HepG2 (cell line): Measurements from ENCODE around the gene SEMA3B. TPM values are rescaled to one million over a fixed set of nuclear protein-coding genes. Genes with fewer than 3 reads are reported as not detected.

Experiments used
- ATF7-NPFF ChIP-seq: sonication (generic); formaldehyde crosslinking; IDR thresholded peaks from 2 replicates; pipeline ENCODE4 v1.8.1; 2023; ENCODE audit warnings: mild to moderate bottlenecking, low read depth, missing genetic modification reagents, moderate library complexity
- ATRX ChIP-seq: sonication (generic); formaldehyde crosslinking; IDR thresholded peaks from 2 replicates; pipeline ENCODE4 v1.4.0; 2020; ENCODE audit warnings: missing genetic modification reagents, borderline replicate concordance
- CBX1 ChIP-seq: IDR thresholded peaks from one replicate; pipeline ENCODE4 v1.6.1; 2016; ENCODE audit warnings: antibody characterized with exemption, low read depth
- CCDC6 ChIP-seq: sonication (generic); formaldehyde crosslinking; IDR thresholded peaks from 2 replicates; pipeline ENCODE4 v1.8.1; 2022; ENCODE audit warnings: mild to moderate bottlenecking, missing genetic modification reagents, moderate library complexity
- GZF1 ChIP-seq: sonication (generic); formaldehyde crosslinking; IDR thresholded peaks from 2 replicates; pipeline ENCODE4 v1.5.1; 2020; ENCODE audit warnings: mild to moderate bottlenecking, missing genetic modification reagents
- KLF12 ChIP-seq: sonication (generic); formaldehyde crosslinking; IDR thresholded peaks from 2 replicates; pipeline ENCODE4 v1.4.0; 2020; ENCODE audit warnings: missing genetic modification reagents, borderline replicate concordance
- MED8 ChIP-seq: sonication (generic); formaldehyde crosslinking; IDR thresholded peaks from 2 replicates; pipeline ENCODE4 v1.8.1; 2023; ENCODE audit warnings: mild to moderate bottlenecking, missing genetic modification reagents; ENCODE audit not compliant: insufficient replicate concordance
- MXD1 ChIP-seq: sonication (generic); formaldehyde crosslinking; IDR thresholded peaks from 2 replicates; pipeline ENCODE4 v1.4.0; 2020; ENCODE audit warnings: mild to moderate bottlenecking, missing genetic modification reagents
- MYNN ChIP-seq: sonication (generic); formaldehyde crosslinking; IDR thresholded peaks from 2 replicates; pipeline ENCODE4 v1.4.0; 2020; ENCODE audit warnings: mild to moderate bottlenecking, low read depth, missing genetic modification reagents
- NR0B2 ChIP-seq: sonication (generic); formaldehyde crosslinking; IDR thresholded peaks from 2 replicates; pipeline ENCODE4 v1.4.0; 2020; ENCODE audit warnings: mild to moderate bottlenecking, missing genetic modification reagents
- PCBP2 ChIP-seq: fragments of 200-400 bp; formaldehyde crosslinking; optimal IDR thresholded peaks from 2 replicates; pipeline ENCODE3; 2018; ENCODE audit warnings: low read length, low read depth; ENCODE audit not compliant: poor library complexity, severe bottlenecking
- PHB2 ChIP-seq: fragments of 450-650 bp; IDR thresholded peaks from 2 replicates; pipeline ENCODE4 v1.6.1; 2018; ENCODE audit not compliant: partially characterized antibody
- PLSCR1 ChIP-seq: sonication (generic); formaldehyde crosslinking; IDR thresholded peaks from 2 replicates; pipeline ENCODE4 v1.5.0; 2020; ENCODE audit warnings: missing genetic modification reagents, mild to moderate bottlenecking, borderline replicate concordance
- TBP ChIP-seq: sonication (generic); formaldehyde crosslinking; IDR thresholded peaks from 2 replicates; pipeline ENCODE4 v1.5.0; 2020; ENCODE audit warnings: missing genetic modification reagents
- ZNF275 ChIP-seq: sonication (generic); formaldehyde crosslinking; IDR thresholded peaks from 2 replicates; pipeline ENCODE4 v1.8.0; 2022; ENCODE audit warnings: missing genetic modification reagents, mild to moderate bottlenecking, inconsistent platforms, borderline replicate concordance
- ZNF281 ChIP-seq: sonication (generic); formaldehyde crosslinking; IDR thresholded peaks from 2 replicates; pipeline ENCODE4 v1.4.0; 2020; ENCODE audit warnings: missing genetic modification reagents, borderline replicate concordance
- ZNF382 ChIP-seq: sonication (generic); formaldehyde crosslinking; IDR thresholded peaks from 2 replicates; pipeline ENCODE4 v1.5.0; 2020; ENCODE audit warnings: missing genetic modification reagents, mild to moderate bottlenecking, borderline replicate concordance
- ZNF512B ChIP-seq: sonication (generic); formaldehyde crosslinking; IDR thresholded peaks from 2 replicates; pipeline ENCODE4 v1.5.1; 2020; ENCODE audit warnings: missing genetic modification reagents, mild to moderate bottlenecking, borderline replicate concordance
- ZNF549 ChIP-seq: sonication (generic); formaldehyde crosslinking; IDR thresholded peaks from 2 replicates; pipeline ENCODE4 v1.5.0; 2020; ENCODE audit warnings: missing genetic modification reagents
- polyA plus RNA-seq, 8 experiments: library from polyadenylated mRNA; depleted of rRNA in 3 of 8; stranded (reverse) in 7 of 8; unstranded in 1 of 8; fragments of >200 nt; fragmentation: Illumina TruSeq in 4 of 8; extraction: Trizol in 4 of 8; gene quantifications; 2 replicates each; pipeline versions ENCODE4 v1.2.1 to v1.2.3, GENCODE V29; 2011 to 2016; ENCODE audit warnings: low read depth in 4 of 8, missing spikeins in 1 of 8, mixed read lengths in 1 of 8; ENCODE audit not compliant: insufficient read depth in 1 of 8
- total RNA-seq, 5 experiments: library from RNA; depleted of rRNA; stranded (reverse); fragments of >200 nt; fragmentation: Illumina TruSeq; extraction: Trizol; gene quantifications; 2 replicates each; pipeline ENCODE4 v1.2.3, GENCODE V29; 2016; ENCODE audit warnings: low read depth in 1 of 5

Gene SEMA3B
- total and polyA plus RNA-seq, 2 of the 13 experiments (the other 11 are each of a cell fraction or from before 2014, with no cell fraction given), result 93.2 to 158 TPM

GRCh38 chr3:50292159-50293078 lies 23.5 kb downstream of the SEMA3B start, which contains the start of gene IFRD2 (continued):
- TF ChIP-seq PLSCR1 (no peak), PHB2 (no peak), ZNF275 (no peak), MXD1 (CRISPR knock-in tag) (peak; percentile 76; the same call in 1 of the 2 replicates), ZNF382 (CRISPR knock-in tag) (no peak), ATRX (CRISPR knock-in tag) (no peak), KLF12 (CRISPR knock-in tag) (peak; percentile 95; the same call in 1 of the 2 replicates), ZNF512B (CRISPR knock-in tag) (0 out of 2 replicates have a peak, but pooled peaks have one; percentile 21), MYNN (CRISPR knock-in tag) (no peak), CBX1 (no peak), GZF1 (CRISPR knock-in tag) (peak; percentile 45; the same call in 1 of the 2 replicates), ATF7-NPFF (CRISPR knock-in tag) (peak; percentile 63; the same call in 1 of the 2 replicates), TBP (CRISPR knock-in tag) (peak; percentile 99; the same call in 1 of the 2 replicates), CCDC6 (no peak), ZNF281 (CRISPR knock-in tag) (no peak), ZNF549 (CRISPR knock-in tag) (no peak), NR0B2 (CRISPR knock-in tag) (no peak), MED8 (CRISPR knock-in tag) (no peak), PCBP2 (no peak)
